ENCODE measurements around the gene MAP2K2.

GRCh38 chr19:4121815-4122214 is 2.1 kb downstream of the MAP2K2 start:
- no peak for TF ChIP-seq ARNTL (CRISPR knock-in tag; IDR thresholded peaks at IDR 0.05; ENCODE audit: borderline replicate concordance, low read depth)
- no peak for TF ChIP-seq OSR1 (CRISPR knock-in tag; IDR thresholded peaks at IDR 0.05)
- no peak for TF ChIP-seq ISL1 (CRISPR knock-in tag; IDR thresholded peaks at IDR 0.05)
- TF ChIP-seq TSHZ2 (CRISPR knock-in tag; IDR thresholded peaks at IDR 0.05): no peak
- TF ChIP-seq ZFP30 (CRISPR knock-in tag; IDR thresholded peaks at IDR 0.05): no peak
- TF ChIP-seq CSRNP3 (CRISPR knock-in tag; IDR thresholded peaks at IDR 0.05): no peak
- no peak for TF ChIP-seq ZNF8 (CRISPR knock-in tag; IDR thresholded peaks at IDR 0.05)
- TF ChIP-seq PATZ1 (CRISPR knock-in tag; IDR thresholded peaks at IDR 0.05; ENCODE audit: borderline replicate concordance): no peak
- no peak for TF ChIP-seq TOX (CRISPR knock-in tag; IDR thresholded peaks at IDR 0.05; ENCODE audit: borderline replicate concordance)
- no peak for TF ChIP-seq ESRRG (CRISPR knock-in tag; IDR thresholded peaks at IDR 0.05)
- no peak for TF ChIP-seq BACH2 (CRISPR knock-in tag; IDR thresholded peaks at IDR 0.05; ENCODE audit: borderline replicate concordance)
- no peak for TF ChIP-seq CREB5 (CRISPR knock-in tag; IDR thresholded peaks at IDR 0.05; ENCODE audit: low read depth)
- TF ChIP-seq ZC3H10 (CRISPR knock-in tag; IDR thresholded peaks at IDR 0.05): no peak
- TF ChIP-seq SNAI2 (CRISPR knock-in tag; IDR thresholded peaks at IDR 0.05): no peak
